ENCODE results near the gene PKP4.

Gene PKP4

DNA sequence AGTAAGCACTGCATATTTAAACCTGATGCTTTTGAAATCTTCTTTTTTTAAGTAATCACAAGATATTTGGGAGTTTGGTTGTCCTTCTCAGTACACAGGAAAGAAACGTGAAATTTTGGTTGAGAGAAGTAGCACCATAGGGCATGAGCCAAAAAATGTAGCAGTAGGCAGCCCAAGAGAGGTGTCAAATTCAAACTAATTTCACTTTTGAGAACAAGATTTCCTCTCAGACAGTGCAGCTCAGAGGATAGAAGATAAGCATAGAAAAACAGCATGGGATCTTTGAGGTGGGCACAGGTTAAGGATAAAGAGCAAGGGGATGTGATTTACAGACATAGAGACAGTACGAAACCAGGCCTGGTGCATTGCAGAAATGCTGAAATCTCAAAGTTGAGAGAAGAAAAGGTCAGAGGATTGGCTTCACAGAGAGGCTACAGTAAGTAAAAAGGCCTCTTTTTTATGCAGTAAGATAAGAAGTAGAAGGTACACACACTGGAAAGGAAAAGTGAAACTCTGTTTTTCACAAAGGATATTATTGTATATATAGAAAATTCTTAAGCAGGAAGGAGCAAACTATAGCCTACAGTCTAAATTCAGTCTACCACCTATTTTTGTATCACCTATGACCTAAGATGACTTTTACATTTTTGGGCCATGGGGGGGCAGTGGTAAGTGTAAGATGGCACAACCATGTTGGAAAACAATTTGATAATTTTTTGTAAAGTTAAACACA is 89.8 kb downstream of the PKP4 start:
- DNase-seq, result no peak

DNA sequence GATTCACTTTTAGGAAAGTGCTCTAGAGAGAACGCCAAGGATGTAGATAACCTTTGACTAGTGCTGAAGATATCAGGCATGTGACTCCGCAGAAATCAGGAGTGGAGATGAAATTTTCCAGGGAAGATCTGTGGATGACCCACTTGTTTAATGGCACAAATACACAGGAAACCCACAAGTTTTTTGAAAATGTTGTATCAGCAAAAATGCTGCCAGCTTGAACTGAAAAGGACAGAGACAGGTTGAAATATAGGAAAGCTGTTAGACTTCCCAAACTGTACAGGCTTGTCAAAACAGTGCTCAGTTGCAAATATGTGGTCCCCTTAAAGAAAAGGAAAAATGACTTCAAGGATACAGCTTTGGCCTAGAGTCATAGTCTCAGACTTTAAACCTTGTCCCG is 96.5 kb downstream of the PKP4 start:
- no peak for DNase-seq

DNA sequence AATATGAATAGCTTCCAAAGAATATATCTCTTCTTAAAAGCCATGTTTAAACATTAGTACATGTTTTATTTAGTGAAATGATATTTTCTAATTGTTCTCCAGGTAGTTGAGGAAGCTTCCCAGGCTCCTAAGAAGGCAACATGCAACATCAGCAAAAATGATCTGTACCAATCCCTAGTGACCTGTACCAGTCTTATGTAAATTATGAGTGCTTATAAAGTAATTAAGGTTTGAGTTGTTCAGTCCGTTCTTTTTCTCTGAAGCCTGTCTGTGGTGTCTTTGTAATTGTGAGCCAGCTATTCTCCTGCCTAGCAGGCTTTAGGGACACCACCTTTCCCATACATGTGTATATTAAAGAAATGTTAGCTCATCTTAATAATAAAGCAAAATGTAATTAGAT is 98.2 kb downstream of the PKP4 start:
- DNase-seq, result no peak

DNA sequence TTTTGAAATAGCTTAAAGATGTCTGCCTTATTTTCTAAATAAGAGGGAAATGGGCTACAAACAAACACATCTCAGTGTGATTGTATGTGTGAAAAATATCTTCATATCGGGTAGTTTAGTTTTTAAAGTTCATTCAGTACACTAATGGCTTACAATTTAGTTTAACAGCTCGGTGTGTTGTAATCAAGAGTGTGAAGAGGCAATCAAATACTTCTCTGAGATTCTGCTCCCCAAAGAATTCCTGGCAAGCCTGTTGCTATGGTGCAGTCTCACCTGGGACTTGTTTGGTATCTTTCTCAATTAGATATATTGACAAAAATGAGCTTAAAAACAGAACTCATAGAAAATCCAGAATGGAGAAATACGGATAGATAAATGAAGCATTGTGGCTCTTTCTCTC is 99.4 kb downstream of the PKP4 start:
- DNase-seq, result no peak

DNA sequence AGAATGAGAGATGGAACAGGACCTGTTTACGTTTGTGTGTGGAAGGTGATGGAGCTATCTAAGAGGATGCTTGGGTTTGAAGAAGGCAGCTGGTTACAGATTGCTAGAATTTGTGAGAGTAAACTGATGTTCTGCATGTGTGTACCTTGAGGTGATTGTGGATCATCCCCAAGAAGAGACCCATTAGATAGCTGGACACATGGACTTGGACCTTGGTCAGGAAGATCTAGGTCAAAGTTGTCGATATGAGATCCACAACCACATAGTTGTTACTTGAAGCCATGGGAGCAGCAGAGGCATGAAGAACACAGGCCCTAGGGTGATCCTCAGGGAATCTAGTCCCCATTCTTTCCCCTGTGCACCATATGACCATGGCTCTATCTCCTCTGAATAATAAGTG is 101.0 kb downstream of the PKP4 start:
- DNase-seq, result no peak

DNA sequence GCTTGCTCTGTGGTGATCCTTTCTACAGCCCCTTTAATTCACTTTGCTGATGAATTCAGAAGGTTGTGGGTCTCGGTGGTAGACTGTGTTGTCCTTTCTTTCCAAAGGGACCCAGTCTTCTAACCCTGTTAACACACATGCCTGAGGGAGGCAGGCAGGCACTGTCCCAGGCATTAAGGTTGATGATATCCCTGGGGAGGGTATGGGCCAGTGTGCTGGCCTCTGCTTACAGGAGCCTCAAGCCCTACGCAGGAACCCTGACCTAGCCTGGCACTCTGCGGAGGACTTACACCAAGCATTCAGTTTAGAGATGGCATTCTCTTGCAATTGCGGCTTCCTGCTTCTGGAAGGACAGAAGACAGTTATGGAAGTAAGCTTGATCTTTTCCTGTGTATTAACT is 102.5 kb downstream of the PKP4 start:
- DNase-seq, result no peak

DNA sequence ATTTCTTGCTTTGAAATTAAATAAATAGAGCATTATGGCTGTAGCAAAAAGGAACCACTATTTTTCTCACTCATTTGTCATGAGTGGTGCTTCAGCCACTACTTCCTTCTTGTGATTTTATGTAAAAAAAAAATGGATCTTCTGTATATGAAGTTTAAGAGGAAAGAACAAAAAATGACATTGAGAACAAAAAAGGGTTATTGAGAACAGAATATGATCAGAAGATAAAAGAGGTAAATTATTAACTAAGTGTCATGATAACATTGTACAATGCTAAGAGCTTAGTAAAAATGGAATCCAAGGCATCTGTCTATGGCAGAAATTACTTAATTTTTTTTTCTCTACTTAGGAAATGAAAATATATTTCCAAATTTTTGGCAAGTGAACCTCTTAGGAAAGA is 103.5 kb downstream of the PKP4 start:
- DNase-seq, result no peak

DNA sequence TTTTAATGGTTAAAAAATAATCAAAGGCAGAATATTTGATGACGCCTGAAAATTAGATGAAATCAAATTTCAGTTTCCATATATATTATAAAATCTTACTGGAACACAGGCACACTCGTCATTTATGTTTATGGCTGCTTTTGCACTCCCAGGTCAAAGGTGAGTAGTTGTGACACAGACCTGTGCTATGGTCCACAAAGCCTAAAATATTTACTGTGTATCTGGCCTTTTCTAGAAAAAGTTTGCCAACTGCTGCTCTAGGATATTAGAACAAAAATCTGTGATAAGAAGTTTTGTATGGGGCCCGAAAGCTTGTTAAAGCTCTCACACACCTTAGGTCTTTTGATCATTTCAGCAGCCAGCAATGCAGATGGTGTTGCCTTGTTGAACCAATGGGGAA is 104.3 kb downstream of the PKP4 start:
- no peak for DNase-seq

DNA sequence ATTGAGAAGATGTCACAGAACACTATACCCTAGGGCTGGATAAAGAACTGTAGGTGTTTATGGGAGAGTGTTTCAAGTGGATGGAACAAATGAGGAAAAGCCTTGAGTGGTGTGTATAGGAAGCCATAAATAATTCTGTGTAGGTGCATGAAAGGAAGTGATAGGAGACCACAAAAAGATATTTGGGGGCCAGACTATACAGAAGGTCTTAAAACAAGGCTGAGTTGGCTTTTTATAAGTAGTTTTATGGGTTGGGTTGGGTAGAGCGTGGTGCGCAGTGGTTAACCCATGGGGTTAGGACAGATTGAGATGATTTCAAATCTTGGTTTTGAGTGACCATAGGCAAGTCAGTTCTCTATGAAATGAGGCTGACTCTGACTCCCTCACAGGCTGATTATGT is 110.5 kb downstream of the PKP4 start:
- DNase-seq, result no peak

DNA sequence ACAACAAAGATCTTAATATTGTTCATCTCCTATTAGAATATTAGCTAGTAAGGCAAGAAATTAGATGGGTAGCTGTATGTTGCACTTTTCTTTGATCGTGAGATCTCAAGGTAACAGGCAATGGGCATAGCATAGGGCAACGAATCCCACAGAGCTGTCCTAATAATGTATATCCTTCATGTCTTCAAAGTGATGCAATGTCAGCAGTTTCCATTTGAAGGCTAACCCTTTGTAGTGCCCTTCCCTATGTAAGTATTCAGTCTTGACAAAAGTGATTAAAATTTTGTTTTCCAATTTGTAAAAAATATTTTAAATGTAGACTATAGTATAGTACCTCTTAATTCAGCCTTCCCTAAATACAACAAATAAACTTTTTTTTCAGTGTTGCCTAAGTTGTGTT is 112.5 kb downstream of the PKP4 start:
- no peak for DNase-seq

DNA sequence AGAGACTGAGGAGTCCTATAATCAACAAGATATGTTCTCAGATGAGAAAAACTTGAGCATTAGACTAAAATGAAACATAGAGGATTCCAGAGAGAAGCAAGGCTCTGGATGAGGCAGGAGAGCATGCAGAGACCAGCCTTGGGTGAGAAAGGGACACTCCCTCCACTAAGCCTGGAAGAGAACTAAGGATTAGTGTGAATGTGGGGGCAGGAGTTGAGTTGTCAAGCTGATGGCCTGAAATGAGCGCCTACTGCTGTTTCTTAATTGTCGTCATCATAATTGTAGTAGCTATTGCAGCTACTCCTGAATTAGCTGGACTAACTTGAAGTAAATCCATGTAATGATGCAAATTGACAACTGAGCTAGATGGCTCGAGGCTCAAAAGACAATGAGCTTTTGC is 114.1 kb downstream of the PKP4 start:
- no peak for DNase-seq

DNA sequence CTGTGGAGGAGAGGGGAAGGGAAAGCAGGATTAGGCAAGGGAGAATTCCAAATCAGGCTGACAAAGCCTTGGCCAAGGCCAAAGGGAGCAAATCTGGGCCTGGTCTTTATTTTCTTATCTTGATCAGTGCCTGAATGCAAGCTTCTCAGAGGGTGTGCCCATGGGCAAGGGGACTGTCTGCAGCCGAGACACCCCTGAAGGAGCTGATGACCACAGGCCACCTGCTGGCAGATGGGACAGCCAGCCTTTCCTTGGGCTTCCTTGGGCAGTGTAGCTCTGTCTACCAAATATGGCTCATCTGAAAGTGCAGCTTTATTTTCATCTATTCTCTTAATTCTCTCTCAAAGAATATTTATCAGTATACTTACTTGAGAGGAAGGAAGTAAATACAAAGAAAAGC is 117.0 kb downstream of the PKP4 start:
- no peak for DNase-seq

DNA sequence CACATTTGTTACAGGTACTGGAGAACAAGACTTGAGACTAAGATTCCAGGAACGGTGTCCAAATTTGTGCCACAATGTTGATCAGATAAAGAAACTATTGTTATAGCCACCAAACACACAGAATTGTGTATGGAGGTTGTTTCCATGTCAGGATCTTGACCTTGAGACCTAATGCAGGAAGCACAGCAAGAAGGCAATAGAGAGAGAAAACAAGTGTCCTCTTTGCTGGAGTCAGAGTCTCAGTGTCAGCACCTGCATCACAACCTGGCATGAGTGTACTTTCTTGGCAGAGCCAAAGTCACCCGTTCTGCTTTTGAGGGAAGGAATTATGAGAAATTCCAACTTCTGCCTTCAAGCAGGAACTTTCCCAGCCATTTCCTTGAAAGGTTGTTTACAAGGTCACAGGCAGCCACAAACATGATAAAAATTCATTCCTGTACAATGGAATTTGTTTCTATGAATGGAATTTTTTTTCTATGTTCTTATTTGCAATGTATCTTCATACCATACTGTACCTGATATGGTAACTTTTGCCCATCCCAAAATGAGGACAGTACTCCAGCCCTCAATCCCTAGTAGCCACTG is 118.4 kb downstream of the PKP4 start:
- DNase-seq, result no peak

DNA sequence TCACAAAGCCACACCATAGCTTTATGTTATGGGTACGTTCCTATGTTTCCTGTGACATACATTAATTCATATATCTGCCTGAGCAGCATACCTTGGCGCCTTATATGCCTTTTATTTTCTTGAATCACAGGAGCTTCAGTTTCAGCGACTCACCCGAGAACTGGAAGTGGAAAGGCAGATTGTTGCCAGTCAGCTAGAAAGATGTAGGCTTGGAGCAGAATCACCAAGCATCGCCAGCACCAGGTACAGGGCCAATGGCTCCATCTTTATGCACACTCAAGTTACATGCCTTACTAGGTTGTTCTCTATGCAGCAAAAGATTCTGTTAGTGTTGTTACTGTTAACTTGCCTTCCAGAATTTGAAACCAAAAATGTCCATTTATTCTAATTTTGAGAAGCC is 120.4 kb downstream of the PKP4 start:
- DNase-seq, result no peak

DNA sequence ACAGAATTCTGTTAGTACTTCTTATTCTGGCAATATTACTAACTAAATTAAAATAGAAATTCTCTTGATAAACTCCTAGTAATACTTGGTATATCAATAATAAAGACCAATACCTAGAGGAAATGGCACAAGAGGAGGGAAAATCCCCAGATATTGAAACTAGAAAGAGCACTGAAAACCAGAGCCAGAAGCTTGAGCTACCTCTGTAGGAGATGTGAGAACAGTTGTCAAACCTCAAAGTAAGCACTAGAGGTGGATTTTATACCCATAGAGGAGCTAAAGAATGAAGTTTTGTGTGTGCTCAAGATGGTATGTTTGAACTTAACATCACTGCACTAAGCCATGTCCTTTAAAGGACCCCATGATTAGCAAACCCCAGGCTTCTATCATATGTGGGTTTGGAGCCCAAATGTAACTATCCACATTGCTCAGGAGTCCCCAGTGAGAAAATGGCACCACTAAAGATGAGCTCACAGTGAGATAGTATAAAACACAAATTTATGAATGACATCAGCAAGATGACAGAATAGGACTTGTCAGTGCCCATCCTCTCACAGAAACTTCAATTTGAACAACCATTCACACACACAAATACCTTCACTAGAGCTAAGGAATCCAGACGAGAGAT is 122.1 kb downstream of the PKP4 start:
- no peak for DNase-seq

DNA sequence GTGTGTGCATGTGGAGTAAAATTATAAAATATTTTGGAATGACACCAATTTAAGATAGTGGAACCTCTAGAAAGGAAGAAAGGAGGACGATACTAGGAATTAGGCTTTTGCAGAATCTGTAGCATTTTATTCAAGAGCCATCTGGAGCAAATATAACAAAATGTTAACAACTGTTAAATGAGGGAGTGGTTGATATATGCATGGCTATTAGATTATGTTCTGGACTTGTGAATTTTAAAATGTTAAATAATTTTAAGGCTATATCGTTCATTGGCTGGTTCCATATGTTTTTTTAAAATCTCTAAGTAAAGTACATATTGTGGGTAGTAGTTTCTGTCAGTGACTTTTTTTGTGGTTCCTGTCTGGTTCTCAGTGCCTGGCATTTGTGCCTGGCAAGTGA is 123.2 kb downstream of the PKP4 start:
- DNase-seq, result no peak

DNA sequence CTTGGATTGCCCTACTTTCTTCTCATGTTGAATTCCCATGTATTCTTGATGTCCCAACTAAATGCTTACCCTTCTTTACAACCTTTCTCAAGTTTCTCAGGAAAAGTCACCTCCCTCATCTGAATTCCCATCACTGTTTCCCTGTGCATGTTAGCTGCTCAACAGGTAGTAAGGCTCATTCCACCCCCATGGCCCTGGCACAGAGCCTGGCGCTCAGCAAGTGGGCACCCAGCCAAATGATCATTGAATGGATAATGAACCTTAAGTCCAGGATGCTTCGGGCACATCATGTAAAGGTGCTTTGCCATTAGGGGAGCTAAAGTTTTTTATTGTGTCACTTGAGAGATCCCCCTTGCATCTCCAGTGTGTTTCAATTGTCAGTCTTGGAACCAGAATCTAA is 124.0 kb downstream of the PKP4 start:
- DNase-seq, result no peak

DNA sequence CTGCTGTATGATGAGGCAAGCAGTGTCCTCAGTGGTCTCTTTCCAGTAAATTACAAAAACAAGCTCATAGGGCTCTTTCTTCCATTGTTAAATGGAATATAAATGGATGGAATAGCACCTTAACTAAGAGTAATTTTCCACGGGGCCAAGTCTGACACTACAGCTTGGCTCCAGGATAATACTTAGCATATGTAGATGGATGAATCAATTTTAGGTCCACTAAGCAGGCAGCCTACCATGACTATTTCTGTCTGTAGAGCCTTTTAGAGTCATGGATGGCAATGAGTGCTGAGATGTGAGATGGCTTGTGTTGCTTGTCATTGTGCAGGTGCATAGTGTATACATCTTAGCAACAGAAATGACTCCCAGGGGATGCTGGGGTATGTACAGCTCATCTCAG is 125.9 kb downstream of the PKP4 start:
- DNase-seq, result no peak

DNA sequence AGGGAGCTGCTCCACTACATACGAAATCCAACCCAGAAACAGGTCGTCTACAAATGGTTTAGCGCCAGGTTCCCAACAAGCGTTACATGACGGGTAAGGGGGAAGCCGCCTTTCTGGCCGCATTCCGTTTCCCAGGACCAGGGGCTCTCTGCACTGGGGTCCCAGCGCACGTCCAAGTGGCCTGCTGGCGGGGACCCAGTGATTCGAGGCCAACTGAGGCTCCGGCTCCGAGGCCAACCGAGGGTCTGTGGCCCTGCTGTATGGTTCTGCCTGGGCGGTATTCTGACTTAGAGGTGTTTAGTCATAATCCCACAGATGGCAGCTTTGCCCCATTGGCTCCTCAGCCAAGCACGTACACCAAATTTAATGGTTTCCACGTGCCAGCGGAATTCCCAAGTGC is 127.2 kb downstream of the PKP4 start:
- DNase-seq, result no peak

DNA sequence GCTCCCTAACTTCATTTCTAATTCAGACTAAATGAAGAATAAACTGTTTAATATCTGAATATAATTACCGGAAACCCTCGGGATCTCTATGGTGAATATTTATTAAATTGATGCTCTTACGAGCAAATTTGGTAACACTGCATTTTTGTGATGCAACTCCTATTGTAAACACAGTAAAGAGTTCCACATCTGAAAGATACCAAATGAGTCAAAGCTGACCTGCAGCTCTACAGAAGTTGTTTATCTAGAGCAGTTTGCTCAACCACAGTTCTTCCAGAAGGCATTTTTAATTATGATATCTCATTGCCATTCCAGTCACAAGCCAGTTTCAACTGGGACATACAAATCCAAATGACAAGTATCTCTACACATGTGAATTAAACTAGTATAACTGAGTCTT is 129.7 kb downstream of the PKP4 start:
- no peak for DNase-seq

DNA sequence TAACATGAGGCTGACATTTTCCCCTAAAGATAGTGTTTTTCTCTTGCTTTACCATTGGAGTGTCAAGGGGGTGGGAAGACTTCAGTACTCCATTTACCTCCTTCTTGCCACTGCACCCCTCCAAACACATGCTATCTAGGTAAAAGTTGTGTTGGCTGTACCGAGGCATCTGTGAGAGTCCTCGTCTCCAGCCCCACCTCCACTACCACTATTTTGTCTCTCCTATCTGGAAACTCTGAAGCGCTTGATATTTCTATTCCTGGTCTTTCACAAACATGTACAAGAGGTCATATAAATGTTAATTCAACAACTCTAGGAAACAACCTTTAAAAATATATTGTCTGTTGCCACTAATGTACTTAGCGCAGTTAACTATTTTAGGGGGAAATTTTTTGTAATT is 132.6 kb downstream of the PKP4 start:
- DNase-seq, result no peak

DNA sequence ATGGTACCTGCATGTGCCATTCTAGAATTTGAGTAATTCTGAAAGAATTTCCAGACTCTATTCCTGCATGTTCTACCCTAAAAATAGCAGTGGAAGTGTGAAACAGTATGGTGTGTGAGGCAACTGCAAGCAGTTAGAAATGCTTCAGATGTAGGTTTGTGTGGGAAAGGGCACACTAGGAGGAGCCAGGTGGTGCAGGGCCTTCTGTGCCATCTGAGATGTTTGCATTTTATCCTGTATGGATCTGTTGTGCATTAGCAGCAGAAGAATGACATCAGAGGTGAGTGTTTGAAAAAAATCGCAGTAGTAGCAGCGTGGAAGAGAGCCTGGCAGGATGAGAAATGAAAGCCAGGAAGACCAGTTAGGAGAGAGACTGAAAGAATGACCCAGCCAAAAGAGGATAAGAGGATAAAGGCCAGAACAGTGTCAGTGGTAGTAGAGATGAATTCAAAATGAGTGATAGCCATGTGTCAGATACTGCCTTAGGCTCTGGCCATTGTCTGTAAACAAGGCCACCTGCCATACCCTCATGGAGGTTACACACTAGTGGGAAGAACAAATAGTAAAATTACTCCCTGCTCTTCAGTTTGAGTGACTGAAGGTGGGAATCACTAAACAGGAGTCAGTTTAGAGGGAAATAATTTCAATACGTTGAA is 142.2 kb downstream of the PKP4 start:
- DNase-seq, result no peak

DNA sequence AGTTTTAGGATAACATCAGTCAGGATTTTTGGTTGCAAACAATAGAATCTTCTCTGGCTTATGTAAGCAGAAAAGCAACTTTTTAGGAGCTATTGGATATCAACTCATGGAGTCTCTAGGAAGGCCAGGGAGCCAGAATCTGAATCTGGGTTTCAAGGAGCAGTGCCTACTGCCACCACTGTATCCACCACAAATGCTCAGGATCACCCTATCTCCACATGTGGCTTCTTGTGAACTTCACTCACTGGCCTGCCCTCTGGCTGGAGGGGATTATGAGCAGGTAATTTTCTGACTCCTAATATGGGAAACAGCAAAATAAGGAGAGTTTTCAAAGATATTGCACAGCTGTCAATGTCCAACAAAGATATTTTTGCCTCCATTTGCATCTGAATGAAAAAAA is 142.9 kb downstream of the PKP4 start:
- no peak for DNase-seq

DNA sequence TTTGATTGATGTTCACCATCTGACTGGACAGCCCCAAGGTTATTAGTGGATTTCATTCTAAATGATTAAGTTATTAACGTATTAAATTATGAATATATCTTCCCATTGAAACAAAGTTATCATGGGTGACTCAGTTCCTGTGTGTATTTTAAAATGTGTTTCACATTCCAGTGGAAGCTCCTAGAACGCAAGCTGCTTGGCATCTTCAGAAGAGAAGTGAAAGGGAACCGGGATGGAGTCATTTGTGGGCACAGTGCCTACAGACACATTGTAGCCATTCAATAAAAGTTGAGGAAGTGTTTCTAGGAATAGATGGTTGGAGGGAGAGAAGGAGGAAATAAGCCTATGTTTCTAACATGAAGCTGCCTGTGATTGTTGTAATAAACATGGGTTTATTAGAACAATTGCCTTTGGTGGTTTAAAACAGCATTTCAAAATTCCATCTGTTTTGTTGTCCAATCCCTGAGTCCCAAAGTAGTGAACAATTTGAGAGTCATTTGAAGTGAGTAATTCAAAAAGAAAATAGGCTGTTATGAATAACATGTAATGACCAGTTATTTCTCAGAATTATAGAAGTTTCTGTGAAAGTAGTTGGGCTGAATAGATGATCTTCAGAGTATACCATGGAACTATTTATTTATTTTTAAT is 143.5 kb downstream of the PKP4 start:
- no peak for DNase-seq
